Measurements from ENCODE around the gene CGGBP1.
A peak's percentile ranks its signal among the peaks of the same experiment; 100 is the strongest.

CGGBP1 gene, protein sequence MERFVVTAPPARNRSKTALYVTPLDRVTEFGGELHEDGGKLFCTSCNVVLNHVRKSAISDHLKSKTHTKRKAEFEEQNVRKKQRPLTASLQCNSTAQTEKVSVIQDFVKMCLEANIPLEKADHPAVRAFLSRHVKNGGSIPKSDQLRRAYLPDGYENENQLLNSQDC

DNA sequence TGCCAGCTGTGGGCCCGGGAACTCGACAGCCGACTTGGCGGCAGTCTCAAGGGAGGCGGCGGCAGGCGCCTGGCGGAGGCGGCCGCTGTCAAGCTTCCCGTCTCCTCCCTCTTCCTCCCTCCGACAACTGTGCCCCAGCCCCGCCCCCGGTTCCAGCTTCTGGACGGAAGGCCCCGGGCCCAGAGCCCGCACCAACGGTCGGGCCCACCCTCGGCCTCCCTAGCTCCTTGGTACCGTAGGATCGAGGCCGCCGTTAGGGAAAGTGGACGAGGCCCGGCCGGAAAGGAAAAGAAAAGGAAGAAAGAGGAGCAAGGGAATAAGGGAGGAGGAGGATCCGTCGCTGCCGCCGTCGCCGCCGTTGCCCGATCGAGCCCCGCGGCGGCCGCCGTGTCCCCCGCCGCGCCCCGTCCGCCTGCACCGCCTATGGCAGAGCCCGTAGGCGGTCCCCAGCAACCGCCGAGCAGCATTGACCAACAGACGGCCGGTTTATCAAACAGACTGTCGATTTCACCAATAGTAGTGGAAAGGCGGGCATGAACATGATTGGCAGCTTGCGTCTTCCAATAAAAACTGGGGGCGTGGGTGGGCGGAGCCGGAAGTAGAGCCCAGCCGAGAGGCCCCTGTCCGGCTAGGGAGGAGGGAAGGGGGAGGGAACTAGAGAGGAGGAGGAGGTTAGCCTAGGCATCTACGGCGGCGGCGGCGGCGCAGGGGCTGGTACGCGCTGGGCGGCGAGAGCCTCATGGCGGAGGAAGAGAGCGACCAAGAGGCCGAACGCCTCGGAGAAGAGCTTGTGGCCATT is at the start of gene CGGBP1, which contains the start of gene ZNF654:
Gene CGGBP1 (minus strand): TSS at position 425 of the 799 bp plus-strand sequence. CDS start 3,029 bp downstream, outside the sequence.
Gene ZNF654 (plus strand): TSS at position 675 of the 799 bp plus-strand sequence. CDS start 65 bp downstream, at position 740.
- peak within 1 kb of the TSS; percentile 78 for H3K4me3 ChIP-seq (ENCODE audit: low read depth, low read length)
- TF ChIP-seq, protein P1, sequence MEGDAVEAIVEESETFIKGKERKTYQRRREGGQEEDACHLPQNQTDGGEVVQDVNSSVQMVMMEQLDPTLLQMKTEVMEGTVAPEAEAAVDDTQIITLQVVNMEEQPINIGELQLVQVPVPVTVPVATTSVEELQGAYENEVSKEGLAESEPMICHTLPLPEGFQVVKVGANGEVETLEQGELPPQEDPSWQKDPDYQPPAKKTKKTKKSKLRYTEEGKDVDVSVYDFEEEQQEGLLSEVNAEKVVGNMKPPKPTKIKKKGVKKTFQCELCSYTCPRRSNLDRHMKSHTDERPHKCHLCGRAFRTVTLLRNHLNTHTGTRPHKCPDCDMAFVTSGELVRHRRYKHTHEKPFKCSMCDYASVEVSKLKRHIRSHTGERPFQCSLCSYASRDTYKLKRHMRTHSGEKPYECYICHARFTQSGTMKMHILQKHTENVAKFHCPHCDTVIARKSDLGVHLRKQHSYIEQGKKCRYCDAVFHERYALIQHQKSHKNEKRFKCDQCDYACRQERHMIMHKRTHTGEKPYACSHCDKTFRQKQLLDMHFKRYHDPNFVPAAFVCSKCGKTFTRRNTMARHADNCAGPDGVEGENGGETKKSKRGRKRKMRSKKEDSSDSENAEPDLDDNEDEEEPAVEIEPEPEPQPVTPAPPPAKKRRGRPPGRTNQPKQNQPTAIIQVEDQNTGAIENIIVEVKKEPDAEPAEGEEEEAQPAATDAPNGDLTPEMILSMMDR (IDR thresholded peaks at IDR 0.05; ENCODE audit: low read depth, low read length): no peak
- DNase-seq (ENCODE audit: low read depth, low spot score): peak; percentile 100
- in situ Hi-C loops (cut with HindIII; ENCODE audit: low sequenced_read_pairs): no loop called here

DNA sequence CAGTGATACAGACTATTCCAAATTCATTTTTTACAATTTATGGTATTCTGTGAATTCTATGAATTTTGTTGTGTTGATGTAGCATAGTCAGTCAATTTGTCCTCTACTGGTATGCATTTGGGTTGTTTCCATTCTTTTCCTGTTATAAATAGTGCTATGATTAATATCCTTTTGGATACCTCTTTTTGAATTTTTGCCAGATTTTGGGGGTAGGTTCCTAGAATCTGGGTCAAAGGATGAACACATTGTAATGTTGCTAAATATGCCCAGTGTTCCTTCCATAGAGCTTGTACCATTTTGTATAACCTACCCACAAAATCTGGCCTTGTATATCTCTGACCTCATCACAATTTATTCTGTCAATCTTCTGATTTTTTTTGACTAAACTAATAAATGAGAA is 46.5 kb upstream of the CGGBP1 start:
- no peak for DNase-seq (ENCODE audit: low read depth, low spot score)
- in situ Hi-C loops (cut with HindIII; ENCODE audit: low sequenced_read_pairs): no loop called here
- TF ChIP-seq, protein P1 (IDR thresholded peaks at IDR 0.05; ENCODE audit: low read depth, low read length): no peak
- no peak overlapping the region for H3K4me3 ChIP-seq (ENCODE audit: low read depth, low read length)

DNA sequence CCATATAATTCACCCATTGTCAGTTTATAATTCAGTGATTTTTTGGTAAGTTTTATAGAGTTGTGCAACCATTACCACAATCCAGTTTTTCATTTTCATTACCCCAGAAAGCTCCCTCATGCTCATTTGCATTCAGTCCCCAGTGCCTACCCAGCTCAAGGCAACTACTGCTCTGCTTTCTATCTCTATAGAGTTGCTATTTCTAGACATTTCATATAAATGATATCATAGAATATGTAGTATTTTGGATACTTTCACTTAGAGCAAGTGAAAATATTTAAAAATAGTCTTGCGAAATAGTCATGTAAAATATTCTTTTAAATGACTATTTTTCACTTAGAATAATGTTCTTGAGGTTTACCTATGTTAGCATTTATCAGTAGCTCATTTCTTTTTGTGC is 42.3 kb upstream of the CGGBP1 start:
- H3K4me3 ChIP-seq (ENCODE audit: low read depth, low read length): no peak overlapping the region
- DNase-seq (ENCODE audit: low read depth, low spot score): no peak
- in situ Hi-C loops (cut with HindIII; ENCODE audit: low sequenced_read_pairs): no loop called here
- TF ChIP-seq, protein P1 (IDR thresholded peaks at IDR 0.05; ENCODE audit: low read depth, low read length): no peak

DNA sequence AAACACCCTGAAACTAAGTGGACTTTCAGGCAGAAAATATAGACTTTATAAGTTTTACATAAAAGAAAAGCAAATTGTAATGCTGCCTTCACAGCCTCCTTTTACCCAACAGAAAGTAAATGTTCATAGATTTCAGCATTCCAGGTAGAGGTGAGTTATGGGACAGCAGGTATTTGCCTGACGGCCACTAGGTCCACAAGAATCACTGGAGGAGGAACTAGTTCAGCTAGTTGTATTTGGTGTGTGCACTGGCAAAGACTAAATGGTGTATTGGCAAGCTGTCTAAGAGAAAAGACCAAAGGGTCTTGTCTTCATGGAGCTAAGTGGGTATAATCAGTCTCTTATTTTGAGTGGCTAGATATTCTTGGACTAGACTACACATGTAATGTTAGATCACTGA is 34.5 kb upstream of the CGGBP1 start:
- DNase-seq (ENCODE audit: low read depth, low spot score): no peak
- in situ Hi-C loops (cut with HindIII; ENCODE audit: low sequenced_read_pairs): no loop called here
- no peak overlapping the region for H3K4me3 ChIP-seq (ENCODE audit: low read depth, low read length)
- TF ChIP-seq, protein P1 (IDR thresholded peaks at IDR 0.05; ENCODE audit: low read depth, low read length): no peak

DNA sequence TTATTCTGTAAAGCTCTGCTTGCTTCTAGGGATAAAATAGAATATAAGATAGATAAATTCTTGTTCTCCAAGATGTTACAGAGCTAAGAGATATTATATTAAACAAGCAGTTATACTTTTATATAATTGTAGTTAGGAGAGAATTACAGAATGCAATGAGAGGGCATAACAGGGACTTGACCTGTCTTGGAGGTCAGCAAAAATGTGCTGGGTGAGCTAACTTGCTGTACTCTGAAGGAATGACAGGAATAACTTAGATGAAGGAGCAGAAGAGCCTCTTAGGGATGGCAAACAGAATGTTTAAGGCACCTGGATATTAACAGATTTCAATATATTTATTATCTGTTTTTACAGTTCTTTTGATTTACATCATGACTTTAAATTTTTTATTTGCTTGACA is 33.5 kb upstream of the CGGBP1 start:
- no peak overlapping the region for H3K4me3 ChIP-seq (ENCODE audit: low read depth, low read length)
- TF ChIP-seq, protein P1 (IDR thresholded peaks at IDR 0.05; ENCODE audit: low read depth, low read length): no peak
- no peak for DNase-seq (ENCODE audit: low read depth, low spot score)
- in situ Hi-C loops (cut with HindIII; ENCODE audit: low sequenced_read_pairs): no loop called here

DNA sequence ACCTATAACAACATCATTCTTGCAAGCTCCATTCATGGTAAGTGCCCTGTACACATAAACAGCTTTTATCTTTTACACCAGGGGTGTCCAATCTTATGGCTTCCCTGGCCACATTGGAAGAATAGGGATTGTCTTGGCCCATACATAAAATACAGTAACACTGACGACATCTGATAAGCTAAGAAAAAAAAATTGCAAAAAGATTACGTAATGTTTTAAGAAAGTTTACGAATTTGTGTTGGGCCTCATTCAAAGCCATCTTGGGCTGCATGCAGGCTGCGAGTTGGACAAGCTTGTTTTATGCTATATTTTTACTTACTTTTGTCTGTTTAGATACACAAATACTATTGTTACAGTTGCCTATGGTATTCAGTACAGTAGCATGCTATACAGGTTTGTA is 31.9 kb upstream of the CGGBP1 start:
- in situ Hi-C loops (cut with HindIII; ENCODE audit: low sequenced_read_pairs): no loop called here
- DNase-seq (ENCODE audit: low read depth, low spot score): no peak
- TF ChIP-seq, protein P1 (IDR thresholded peaks at IDR 0.05; ENCODE audit: low read depth, low read length): no peak

More for the DNA sequence above, 31.9 kb upstream of the CGGBP1 start:
- H3K4me3 ChIP-seq (ENCODE audit: low read depth, low read length): no peak overlapping the region

Measured in astrocyte of the spinal cord (primary cell).